Measurements from ENCODE around the gene SEC24D.
"Not testable (repeated sequence)": the region's sequence is repeated elsewhere in the genome, so short reads cannot be mapped to it uniquely, and the experiment has no call there.

SEC24D gene

GRCh38 chr4:118835571-118836300 is at the start of gene SEC24D:
Gene SEC24D (minus strand): TSS chr4:118836126. CDS start chr4:118833696, 2,430 bp downstream.
- DNase-seq: peak; percentile 54 to 66

- DNase-seq: no peak
Measured at GRCh38 chr4:118884716-118885115, 48.8 kb upstream of the SEC24D start.

GRCh38 chr4:118883861-118884260 is 47.9 kb upstream of the SEC24D start:
- peak in 1 of 2 experiments; percentile 1 for DNase-seq

- DNase-seq: no peak
Measured at GRCh38 chr4:118881512-118882146, 45.7 kb upstream of the SEC24D start.

- no peak for DNase-seq
Measured at GRCh38 chr4:118879409-118879808, 43.5 kb upstream of the SEC24D start.

- DNase-seq: not testable (repeated sequence)
Measured at GRCh38 chr4:118878507-118878906, 42.6 kb upstream of the SEC24D start.

GRCh38 chr4:118877797-118878196 is 41.9 kb upstream of the SEC24D start:
- no peak for DNase-seq

- DNase-seq: no peak
Measured at GRCh38 chr4:118872181-118872580, 36.3 kb upstream of the SEC24D start.

GRCh38 chr4:118869808-118870342 is 33.9 kb upstream of the SEC24D start:
- DNase-seq: no peak

- no peak for DNase-seq
Measured at GRCh38 chr4:118867311-118868067, 31.6 kb upstream of the SEC24D start.

GRCh38 chr4:118866442-118866841 is 30.5 kb upstream of the SEC24D start:
- DNase-seq: no peak

GRCh38 chr4:118865091-118865708 is 29.3 kb upstream of the SEC24D start:
- peak in 1 of 2 experiments; percentile 49 for DNase-seq

GRCh38 chr4:118858779-118859178 is 22.9 kb upstream of the SEC24D start:
- no peak for DNase-seq

GRCh38 chr4:118857760-118858159 is 21.8 kb upstream of the SEC24D start:
- DNase-seq: no peak

- DNase-seq: no peak
Measured at GRCh38 chr4:118850488-118851173, 14.7 kb upstream of the SEC24D start.

- no peak for DNase-seq
Measured at GRCh38 chr4:118849867-118850487, 14.1 kb upstream of the SEC24D start.

- no peak for DNase-seq
Measured at GRCh38 chr4:118848901-118849300, 13.0 kb upstream of the SEC24D start.

- no peak for DNase-seq
Measured at GRCh38 chr4:118848242-118848641, 12.3 kb upstream of the SEC24D start.

- no peak for DNase-seq
Measured at GRCh38 chr4:118846979-118847378, 11.1 kb upstream of the SEC24D start.

GRCh38 chr4:118845552-118846050 is 9.7 kb upstream of the SEC24D start:
- peak in 1 of 2 experiments; percentile 64 for DNase-seq

GRCh38 chr4:118843237-118843636 is 7.3 kb upstream of the SEC24D start:
- DNase-seq: no peak

- DNase-seq: no peak
Measured at GRCh38 chr4:118842055-118842454, 6.1 kb upstream of the SEC24D start.

Measured in NCI-H524 (cell line).